SKM-1 (cell line): ENCODE results near the gene ZNF563.
A peak's percentile ranks its signal among the peaks of the same experiment; 100 is the strongest.

ENCODE experiments used
- DNase-seq: peaks from one replicate; lab custom pipeline; 2025; ENCODE audit not compliant: unreplicated experiment; lab: John Stamatoyannopoulos, UW

Gene ZNF563

GRCh38 chr19:12294249-12295158 lies 38.9 kb downstream of the ZNF563 start, which contains the start of gene ZNF44:
Gene ZNF44, minus strand, starts transcription at chr19:12294883. Its CDS starts 189 bp downstream, at chr19:12294694.
- peak; percentile 99 for DNase-seq

- DNase-seq: peak; percentile 17
Observed at GRCh38 chr19:12293777-12294248, 39.6 kb downstream of the ZNF563 start.

GRCh38 chr19:12289790-12290065 lies 43.7 kb downstream of the ZNF563 start:
- DNase-seq: no peak

DNA sequence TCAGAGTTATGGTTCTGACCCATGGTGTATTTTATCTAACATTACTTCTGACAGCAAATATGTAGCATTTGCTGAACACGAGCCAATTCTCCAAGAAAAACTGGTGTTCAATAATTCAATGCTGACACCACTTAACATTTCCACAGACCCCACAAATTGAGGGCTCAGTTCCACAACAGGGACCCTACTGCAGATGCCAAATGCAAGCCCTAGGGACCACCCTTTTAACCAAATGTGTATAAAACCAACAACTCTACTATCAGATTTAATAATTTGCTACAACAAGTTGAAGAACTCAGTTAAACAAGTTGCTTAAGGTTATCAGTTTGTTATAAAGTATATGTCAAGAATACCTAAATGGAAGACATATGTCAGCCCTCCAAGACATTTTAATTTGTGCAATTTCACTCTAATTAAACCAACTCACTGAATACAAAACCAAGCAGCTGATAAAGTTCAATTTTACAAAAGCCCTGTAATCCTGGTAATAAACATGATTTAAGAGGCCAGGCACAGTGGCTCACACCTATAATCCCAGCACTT lies 45.4 kb downstream of the ZNF563 start:
- DNase-seq: no peak

- DNase-seq: no peak
Observed at GRCh38 chr19:12284631-12285030, 48.8 kb downstream of the ZNF563 start.

DNA sequence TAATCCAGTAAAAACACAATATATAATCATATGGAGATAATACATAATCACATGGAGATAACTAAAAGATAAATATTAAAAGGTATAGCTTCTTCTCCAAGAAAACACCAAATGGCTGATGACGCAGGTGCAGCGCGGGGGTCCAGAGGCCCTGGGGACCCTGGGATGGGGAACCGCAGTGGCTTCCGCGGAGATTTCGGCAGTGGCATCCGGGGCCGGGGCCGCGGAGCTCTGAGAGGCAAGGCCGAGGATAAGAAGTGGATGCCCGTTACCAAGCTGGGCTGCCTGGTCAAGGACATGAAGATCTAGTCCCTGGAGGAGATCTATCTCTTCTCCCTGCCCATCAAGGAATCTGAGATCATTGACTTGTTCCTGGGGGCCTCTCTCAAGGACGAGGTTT lies 49.2 kb downstream of the ZNF563 start:
- no peak for DNase-seq

GRCh38 chr19:12278713-12279112 lies 54.7 kb downstream of the ZNF563 start:
- DNase-seq: no peak

DNA sequence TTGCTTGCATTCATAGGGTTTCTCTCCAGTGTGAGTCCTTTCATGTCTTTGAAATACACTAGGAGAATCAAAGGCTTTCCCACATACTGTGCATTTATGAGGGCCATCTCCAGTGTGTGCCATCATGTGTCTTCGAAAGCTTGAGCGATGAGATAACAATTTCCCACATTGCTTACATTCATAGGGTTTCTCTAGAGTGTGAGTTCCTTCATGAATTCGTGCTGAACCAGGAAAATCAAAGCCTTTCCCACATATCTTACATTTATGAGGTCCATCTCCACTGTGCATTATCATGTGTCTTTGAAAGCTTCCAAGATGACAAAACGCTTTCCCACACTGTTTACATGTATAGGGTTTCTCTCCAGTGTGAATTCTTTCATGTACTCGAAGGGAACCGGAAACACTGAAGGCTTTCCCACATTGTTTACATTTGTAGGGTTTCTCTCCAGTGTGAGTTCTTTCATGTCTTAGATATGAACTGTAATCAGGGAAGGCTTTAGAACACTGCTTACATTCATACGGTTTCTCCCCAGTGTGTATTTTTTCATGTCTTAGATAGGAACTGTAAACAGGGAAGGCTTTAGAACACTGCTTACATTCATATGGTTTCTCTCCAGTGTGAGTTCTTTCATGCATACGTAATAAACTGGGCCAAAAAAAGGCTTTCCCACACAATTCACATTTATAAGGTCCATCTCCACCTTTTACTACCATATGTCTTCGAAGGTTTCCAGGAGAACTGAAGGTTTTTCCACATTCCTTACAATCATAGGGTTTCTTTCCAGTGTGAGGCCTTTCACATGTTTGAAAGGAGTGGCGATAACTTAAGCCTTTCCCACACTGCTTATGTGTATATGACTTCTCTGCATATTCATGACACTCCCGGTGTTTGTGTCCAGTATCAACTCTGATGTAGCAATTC lies 60.2 kb downstream of the ZNF563 start:
- no peak for DNase-seq

DNA sequence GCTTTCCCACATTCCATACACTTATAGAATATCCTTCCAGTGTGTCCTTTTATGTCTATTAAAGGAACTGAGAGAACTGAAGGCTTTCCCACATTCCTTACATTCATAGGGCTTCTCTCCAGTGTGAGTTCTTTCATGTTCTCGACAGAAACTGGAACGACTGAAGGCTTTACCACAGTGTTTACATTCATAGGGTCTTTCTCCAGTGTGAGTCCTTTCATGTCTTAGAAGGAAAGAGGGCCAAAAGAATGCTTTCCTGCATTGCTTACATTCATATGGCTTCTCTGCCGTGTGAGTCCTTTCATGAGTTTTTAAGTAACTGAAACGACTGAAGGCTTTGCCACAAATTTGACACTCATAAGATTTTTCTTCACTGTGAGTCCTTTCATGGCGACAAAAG lies 61.0 kb downstream of the ZNF563 start:
- no peak for DNase-seq

GRCh38 chr19:12270854-12271253 lies 62.6 kb downstream of the ZNF563 start:
- DNase-seq: no peak
